Progenitor cell of endocrine pancreas (in vitro differentiated cells): ENCODE measurements around the gene ATF7IP. TPM values are rescaled to one million over a fixed set of nuclear protein-coding genes. Genes with fewer than 3 reads are reported as not detected.

Experiments
- DNase-seq: peaks from one replicate; pipeline ENCODE4 v3.0.0; 2021; ENCODE audit warnings: low spot score; ENCODE audit not compliant: unreplicated experiment
- H3K27ac Mint-ChIP-seq: 2 replicates; pipeline ENCODE4 v1.8.0; 2021; ENCODE audit warnings: mild to moderate bottlenecking, moderate library complexity, mixed read lengths
- H3K27me3 Mint-ChIP-seq: 2 replicates; pipeline ENCODE4 v1.8.0; 2021; ENCODE audit warnings: mixed read lengths
- H3K36me3 Mint-ChIP-seq: 2 replicates; pipeline ENCODE4 v1.8.0; 2022; ENCODE audit warnings: mixed read lengths; ENCODE audit not compliant: insufficient read depth
- H3K4me1 Mint-ChIP-seq: 2 replicates; pipeline ENCODE4 v1.8.0; 2021; ENCODE audit warnings: low read depth, mixed read lengths
- H3K4me3 Mint-ChIP-seq: 2 replicates; pipeline ENCODE4 v1.8.0; 2021; ENCODE audit warnings: low read depth, mild to moderate bottlenecking, moderate library complexity, mixed read lengths
- H3K9me3 Mint-ChIP-seq: 2 replicates; pipeline ENCODE4 v1.8.0; 2021; ENCODE audit warnings: low read depth, mixed read lengths
- CTCF ChIP-seq: fragments of 200-600 bp; sonication (generic); IDR thresholded peaks from one replicate; pipeline ENCODE4 v1.5.0; 2021; ENCODE audit warnings: antibody characterized with exemption, mild to moderate bottlenecking; ENCODE audit not compliant: unreplicated experiment
- total RNA-seq: library from RNA; stranded (reverse); gene quantifications from 2 replicates; pipeline ENCODE4 v1.2.1, GENCODE V29; 2021

ATF7IP gene
- total RNA-seq, 1 donor from 2014 or later = 185 TPM

- Mint-ChIP-seq H3K36me3 (peaks cover 14% of the 10 kb centered on the region), H3K27ac (no peak overlapping the region), H3K4me3 (no peak overlapping the region), H3K9me3 (no peaks in the 10 kb centered on the region), H3K27me3 (no peaks in the 10 kb centered on the region), H3K4me1 (peaks cover 5% of the 10 kb centered on the region)
- no peak for DNase-seq
- no peak for TF ChIP-seq CTCF
Observed at GRCh38 chr12:14532152-14532551, 166.7 kb downstream of the ATF7IP start.

GRCh38 chr12:14537088-14537487 lies 171.6 kb downstream of the ATF7IP start:
- H3K4me1 Mint-ChIP-seq = peaks cover 3% of the 10 kb centered on the region
- no peak overlapping the region for H3K27ac Mint-ChIP-seq
- peaks cover 15% of the 10 kb centered on the region for H3K36me3 Mint-ChIP-seq
- no peak overlapping the region for H3K4me3 Mint-ChIP-seq
- no peaks in the 10 kb centered on the region for H3K9me3 Mint-ChIP-seq
- DNase-seq = no peak
- H3K27me3 Mint-ChIP-seq = no peaks in the 10 kb centered on the region
- TF ChIP-seq CTCF = no peak

GRCh38 chr12:14540801-14541462 lies 175.4 kb downstream of the ATF7IP start:
- Mint-ChIP-seq H3K9me3 (no peaks in the 10 kb centered on the region), H3K36me3 (peaks cover 7% of the 10 kb centered on the region), H3K27me3 (no peaks in the 10 kb centered on the region), H3K27ac (no peak overlapping the region), H3K4me3 (no peak overlapping the region), H3K4me1 (peaks cover 3% of the 10 kb centered on the region)
- TF ChIP-seq CTCF = no peak
- DNase-seq = no peak

- peaks cover 4% of the 10 kb centered on the region for H3K9me3 Mint-ChIP-seq
- peaks cover 1% of the 10 kb centered on the region for H3K36me3 Mint-ChIP-seq
- DNase-seq = no peak
- no peak overlapping the region for H3K27ac Mint-ChIP-seq
- no peaks in the 10 kb centered on the region for H3K4me1 Mint-ChIP-seq
- H3K27me3 Mint-ChIP-seq = no peaks in the 10 kb centered on the region
- no peak overlapping the region for H3K4me3 Mint-ChIP-seq
- TF ChIP-seq CTCF = no peak
Observed at GRCh38 chr12:14545144-14546124, 180.0 kb downstream of the ATF7IP start.

- TF ChIP-seq CTCF = no peak
- Mint-ChIP-seq H3K4me1 (no peaks in the 10 kb centered on the region), H3K9me3 (peaks cover 4% of the 10 kb centered on the region), H3K4me3 (no peak overlapping the region), H3K27ac (no peak overlapping the region), H3K36me3 (peaks cover 1% of the 10 kb centered on the region), H3K27me3 (no peaks in the 10 kb centered on the region)
- DNase-seq = no peak
Observed at GRCh38 chr12:14547571-14547970, 182.1 kb downstream of the ATF7IP start.
